Stimulated activated CD8-positive, alpha-beta memory T cell treated with anti-CD3 and anti-CD28 coated beads, Interleukin-4, amount 100 ng/mL, for 48 hours (primary cell): ENCODE results near the gene KCNIP4.
A peak's percentile ranks its signal among the peaks of the same experiment; 100 is the strongest.

Source experiments
- DNase-seq: peaks from one replicate; pipeline ENCODE4 v3.0.0-alpha.2; 2020

Gene KCNIP4

DNA sequence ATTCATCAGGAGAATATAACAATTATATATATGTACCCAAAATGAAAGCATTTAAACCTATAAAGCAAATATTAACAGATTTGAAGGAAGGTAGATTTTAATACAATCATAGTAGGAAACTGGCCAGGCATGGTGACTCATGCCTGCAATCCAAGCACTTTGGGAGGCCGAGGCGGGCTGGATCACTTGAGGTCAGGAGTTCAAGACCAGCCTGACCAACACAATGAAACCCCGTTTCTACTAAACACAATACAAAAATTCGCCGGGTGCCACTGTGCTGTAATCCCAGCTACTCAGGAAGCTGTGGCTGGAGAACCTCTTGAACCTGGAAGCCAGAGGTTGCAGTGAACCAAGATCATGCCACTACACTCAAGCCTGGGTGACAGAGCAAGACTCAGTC is 118.3 kb downstream of the KCNIP4 start:
- no peak for DNase-seq

DNA sequence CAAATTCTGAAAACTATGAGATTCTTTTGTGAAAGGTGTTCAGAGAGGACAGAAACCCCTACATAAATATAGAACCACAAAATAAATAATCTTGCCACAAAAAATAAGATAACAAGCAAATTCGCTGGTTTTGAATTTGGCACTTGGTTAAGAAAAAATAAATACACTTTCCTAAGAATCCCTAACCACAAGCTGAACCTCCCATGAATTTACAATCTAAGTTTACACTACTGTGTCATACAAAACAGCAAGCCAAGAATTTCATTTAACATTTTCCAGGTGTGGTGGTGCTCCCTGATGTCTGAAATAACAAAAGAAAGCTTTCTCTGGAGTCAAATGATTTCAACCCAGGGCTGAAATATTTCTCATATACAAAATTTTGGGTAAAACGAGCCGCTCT is 121.0 kb downstream of the KCNIP4 start:
- DNase-seq = no peak

DNA sequence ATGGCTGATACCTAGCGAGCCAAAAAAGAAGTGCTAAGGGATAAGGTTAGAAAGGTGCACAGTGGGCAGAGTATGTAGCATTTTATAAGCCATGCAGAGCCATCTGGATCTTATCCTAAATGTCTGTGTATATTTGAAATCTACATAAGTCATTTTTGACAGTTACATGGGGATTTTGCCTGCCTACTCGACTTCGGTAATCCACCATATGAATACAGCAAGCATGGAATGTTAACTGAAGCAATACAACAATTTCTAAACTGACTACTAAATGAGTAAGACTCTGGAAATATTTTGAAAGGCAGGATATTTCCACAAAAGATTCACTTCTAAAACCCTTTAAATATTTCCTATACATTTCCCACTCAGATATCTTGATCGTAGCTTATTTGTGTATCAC is 122.5 kb downstream of the KCNIP4 start:
- no peak for DNase-seq

DNA sequence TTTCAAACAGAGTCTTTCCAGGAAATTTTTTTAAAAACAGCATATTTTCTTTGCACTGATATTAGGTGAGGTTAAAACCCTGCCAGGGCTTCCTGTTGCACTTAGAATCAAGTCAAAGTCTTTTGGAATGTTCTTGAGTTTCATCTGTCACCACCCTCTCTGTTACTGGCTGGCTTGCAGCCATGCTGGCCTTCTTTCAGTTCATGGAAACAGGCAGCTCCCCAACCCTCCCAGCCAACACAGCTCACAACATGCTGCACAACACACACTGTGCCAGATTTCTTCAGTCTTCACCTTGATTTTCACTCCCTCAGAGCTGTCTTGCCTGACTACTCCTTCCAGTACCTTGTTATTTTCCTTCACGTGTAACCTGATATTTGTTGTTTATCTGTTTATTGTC is 129.5 kb downstream of the KCNIP4 start:
- DNase-seq = no peak

DNA sequence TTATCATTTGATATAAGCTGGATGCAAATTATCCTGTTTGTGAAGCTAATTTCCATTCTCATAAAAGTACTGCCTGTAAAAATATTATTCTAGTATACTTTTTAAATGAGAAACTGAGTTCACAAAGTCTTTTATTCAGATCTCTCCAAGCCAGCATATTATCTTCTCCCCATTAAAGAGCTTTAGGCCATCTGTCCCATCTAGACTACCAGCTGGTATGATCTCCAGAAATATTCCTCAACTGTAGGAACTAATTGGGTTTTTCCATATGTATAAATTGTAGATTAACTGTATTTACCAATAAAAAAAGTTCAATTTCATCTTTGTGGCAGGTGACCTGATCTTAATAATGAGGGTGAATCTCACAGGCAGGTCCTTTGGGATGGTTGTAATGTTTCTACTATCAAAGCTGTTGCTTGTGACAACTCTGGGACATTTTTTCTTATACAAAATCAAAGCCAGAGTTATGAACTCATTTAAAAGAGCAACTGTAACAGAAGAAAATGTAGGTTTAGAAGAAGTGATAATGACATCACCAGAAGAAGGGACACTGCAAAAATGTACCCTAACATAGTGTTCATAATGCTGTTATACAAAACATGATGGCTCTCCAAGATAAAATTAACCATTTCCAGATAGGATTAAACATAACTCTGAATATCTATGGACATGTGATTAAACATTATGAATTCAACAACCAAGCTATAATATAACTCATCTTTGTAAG is 132.8 kb downstream of the KCNIP4 start:
- no peak for DNase-seq

DNA sequence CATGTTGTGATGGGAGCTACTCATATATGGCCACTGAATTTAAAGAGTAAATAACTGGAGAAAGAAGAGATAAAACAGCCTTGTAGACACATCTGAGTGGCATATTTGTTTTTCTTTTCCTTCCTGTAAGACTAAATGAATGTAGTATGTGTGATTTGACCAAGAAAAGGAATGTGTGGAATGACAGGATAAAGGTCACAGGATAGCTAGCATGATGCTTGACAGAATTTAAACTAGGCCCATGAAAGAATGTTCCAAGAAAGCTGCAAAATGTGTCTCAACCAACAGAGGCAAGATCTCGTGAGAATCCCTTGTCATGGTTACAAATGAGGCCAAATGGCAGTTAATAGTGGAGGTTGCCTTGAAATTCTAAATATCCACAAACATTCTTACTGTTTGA is 137.0 kb downstream of the KCNIP4 start:
- no peak for DNase-seq

DNA sequence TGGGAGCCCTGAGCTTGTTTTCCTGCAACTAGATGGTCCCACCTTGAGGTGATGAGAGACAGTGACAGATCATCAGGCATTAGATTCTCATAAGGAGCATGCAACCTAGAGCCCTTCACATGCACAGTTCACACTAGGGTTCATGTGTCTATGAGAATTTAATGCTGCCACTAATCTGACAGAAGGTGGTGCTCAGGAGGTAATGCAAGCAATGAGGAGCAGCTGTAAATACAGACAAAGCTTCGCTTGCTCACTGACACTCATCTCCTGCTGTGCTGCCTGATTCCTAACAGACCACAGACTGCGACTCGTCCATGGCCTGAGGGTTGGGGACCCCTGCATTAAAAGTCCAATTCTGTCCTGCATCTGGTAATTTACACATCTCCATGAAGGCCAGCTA is 141.6 kb downstream of the KCNIP4 start:
- DNase-seq = no peak

DNA sequence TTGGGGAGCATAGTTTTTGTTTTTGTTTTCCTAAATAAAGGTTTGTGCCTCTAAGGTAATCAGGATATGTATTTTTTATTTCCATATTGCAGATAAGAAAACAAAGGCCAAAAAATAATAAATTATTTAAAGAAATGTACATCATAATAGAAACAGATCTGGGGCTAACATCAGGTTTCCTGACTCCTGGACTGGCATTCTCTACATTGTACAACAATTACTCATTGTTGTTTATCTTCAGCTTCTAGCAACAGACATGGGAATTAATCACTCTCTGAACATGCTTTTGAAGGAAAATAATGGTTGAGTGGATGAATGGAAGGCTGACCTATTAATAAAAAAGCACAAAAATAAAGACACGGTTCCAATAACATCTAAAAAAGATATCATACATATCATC is 146.2 kb downstream of the KCNIP4 start:
- DNase-seq = no peak

DNA sequence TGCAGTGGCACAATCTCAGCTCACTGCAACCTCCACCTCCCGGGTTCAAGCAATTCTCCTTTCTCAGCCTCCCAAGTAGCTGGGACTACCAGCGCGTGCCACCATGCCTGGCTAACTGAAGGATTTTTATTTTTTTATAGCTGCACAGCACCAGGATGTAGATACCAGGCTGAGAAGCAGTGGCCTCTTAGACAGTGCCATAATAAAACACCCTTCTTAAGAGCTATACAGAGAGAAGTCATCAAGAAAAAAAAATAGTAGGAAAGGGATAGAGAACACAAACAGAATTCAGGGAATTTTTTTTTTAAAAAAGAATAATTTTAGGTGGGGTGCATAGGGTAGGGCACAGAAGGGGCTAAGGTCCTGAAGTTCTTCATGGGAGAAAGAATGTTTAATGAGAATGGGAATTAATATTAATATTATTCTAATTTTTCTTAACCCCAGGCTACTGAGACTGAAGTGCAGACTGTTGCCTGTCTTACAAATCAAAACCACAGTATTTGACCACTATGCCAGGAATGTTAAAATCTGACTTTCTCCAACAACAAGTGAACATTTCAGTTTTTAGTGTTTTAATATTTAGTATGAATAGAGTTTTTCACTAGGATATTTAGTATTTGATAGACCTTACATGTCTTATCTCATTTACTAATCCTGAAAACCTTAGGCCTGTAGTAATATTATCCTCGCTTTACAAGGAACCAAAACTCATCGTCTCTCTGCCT is 146.7 kb downstream of the KCNIP4 start:
- DNase-seq = no peak

DNA sequence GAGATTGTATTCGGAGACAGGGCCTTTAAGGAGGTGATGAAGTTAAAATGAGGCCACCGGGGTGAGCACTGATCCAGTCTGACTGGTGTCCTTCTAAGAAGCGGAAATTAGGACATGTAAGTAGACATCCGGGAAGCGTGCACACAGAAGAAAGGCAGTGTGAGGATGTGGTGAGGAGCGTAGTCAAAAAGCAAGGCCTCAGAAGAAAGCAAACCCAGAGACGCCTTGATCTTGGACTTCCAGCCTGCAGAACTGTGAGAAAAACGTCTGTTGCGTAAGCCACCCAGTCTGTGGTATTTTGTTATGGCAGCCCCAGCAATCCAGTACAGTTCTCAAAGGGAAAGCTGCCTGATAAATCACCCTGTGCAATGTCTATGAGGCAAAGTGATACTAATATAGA is 153.5 kb downstream of the KCNIP4 start:
- no peak for DNase-seq

DNA sequence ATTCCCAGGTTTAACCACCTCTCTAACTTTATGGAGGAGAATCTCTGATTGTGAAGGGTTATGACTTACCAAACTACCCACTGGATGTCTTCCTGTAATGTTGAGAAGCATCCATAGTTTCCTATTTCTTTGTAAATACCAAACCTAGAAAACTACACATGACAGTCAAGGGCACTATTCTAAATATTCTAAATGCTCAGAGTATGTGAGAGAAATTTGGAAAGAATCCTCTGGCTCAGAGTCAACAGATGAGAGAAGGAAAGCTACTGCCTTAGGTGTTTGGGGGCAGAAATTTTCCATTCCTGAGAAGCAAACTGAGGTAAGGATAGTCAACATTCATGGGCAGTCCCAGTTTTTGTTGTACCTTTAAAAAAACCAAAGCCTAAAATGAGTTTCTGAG is 155.8 kb downstream of the KCNIP4 start:
- DNase-seq = no peak

DNA sequence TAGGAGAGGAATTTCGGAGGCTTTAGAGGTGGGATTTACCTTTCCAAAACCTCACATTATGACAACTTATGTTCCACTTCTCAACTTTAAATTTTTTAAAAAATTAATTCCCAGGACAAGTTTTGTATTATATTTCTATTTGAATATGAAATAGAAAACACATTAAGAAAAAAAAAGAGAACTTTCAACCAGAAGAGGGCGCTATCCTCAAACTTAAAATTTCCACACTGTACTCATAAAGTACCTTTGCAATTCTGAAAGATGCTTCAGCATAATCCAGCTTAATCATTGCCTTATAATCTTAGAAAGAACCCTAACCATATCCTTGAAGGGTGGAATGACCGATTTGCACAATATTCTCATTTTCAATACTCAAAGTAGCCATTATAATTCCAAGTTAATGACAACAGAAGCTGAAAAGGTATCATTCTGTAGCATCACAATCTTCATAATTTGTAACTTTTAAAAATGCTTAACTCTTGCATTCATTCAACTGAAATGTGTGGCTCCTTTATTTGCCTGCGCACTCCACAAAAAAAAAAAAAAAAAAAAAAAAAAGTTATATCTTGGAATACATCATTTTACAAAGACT is 158.0 kb downstream of the KCNIP4 start:
- DNase-seq = no peak

DNA sequence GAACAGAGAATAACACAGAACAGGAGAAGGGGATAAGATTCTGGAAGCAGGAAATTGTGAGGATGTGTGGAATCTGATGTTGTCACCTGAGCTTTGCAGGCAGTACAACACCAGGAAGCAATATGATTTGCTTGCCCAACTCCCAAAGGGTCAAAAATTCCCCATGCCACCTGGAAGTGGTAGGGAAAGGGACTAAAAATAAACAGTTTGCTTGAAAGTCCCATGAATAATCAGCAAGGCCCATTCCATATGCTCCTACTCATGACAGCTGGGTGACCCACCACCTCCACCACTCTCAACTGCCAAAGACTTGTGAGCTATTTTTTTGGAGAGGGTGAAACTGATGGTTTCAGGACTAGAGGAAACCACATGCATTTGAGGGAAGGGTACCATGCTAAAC is 168.4 kb downstream of the KCNIP4 start:
- no peak for DNase-seq

DNA sequence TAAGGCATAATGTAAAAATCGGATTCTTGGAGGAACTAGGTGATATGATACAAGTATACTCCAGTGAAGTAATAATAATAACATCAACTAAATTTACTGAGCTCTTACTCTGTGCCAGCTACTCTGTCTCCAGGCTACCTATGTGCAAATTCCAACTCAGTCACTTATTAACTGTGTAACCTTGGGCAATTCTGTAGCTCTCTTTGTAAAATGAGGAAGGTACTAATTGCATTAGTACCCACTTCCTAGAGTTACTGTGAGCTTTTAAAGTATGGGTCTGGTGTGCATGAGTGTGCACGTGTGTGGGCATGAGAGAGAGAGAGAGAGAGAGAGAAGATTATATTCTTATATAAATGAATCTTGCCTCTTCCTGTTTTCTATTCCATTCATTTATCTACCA is 169.9 kb downstream of the KCNIP4 start:
- no peak for DNase-seq

DNA sequence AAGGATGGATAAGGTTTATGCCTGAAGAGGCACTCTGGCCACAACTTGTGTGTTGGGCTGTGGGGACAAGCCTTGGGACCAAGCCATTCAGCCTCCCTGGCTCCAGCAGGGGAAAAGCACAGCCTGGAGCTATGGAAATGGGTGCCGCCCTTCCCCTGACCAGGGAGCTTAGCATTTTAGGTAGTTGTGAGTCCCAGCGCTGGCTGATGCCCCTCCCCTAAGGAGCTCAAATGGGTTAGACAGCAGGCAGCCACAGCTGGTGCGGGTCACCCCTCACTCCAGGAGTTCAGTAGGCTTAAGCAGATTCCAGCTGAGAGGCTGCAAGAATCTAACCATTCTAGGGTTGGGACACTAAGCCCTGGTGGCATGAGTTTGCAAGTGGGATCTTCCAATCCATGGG is 172.9 kb downstream of the KCNIP4 start:
- no peak for DNase-seq

DNA sequence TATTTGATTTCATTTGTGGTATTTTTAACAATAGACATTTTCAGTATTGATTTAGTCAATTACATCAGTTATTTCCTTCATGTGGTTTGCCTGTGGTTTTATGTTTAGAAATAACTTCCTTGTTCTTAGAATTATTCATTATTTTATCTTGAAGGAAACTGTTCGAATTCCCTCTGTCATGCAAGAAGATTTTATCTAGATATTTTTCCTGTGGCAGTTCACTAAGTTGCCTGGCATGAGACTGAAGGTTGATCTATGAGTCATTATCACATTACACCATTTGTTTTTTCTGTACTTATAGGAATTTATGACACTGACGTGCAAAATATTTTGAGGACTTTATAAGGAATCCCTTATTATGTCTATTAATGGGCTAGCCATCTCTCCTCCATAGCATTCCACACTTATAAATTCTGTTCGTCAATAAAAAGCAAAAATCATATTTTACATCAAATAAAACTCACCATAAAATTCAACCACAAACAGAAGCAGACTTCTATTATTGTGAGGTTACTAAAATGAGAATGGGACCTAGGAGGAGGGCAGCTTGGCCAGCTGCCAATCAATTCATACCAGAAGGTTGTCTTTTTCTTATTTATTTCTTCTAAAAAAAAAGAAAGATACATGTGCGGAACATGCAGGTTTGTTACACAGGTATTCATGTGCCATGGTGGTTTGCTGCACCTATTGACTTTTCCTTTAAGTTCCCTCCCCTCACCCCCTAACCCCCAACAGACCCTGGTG is 179.0 kb downstream of the KCNIP4 start:
- DNase-seq = no peak

DNA sequence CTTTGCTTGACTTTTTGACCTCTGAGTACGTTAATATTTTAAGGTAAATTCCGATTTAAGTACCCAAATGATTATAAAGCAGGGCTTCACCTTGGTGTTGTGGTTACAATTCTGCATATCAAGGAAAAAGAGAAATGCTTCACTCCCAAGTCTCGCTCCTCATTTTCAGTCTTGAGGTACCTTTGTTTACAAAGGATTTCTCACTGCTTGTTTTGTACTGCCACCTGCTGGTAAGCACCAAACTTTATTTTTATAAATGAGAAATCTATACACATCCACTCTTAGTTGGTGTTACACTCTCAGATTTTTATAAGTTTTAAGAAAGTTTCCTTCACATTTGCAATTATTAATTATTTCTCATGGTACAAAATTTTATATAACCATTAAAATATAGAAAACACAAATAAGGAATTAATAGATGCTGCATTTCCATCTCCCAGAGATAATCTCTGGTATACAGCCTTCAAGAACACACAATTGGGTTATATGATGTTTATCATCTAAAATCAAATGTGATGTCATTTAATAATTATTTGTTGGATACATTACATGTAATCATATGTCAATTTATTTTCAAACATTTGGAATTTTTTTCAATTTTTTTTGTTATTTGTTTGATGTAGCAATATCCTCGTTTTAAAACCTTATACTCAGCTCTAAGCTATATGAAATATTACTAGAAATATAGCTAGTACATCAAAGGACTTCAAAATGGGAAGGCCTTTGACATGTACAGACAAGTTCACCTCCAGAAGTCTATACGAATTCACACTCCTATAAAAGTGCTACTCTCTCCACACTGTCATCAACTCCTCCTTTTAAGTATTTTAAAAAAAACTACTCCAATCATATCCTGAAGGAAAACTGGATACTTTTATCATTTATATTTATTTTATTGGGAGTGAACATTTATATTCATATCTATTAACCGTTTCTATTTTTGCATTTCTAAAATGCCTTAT is 179.9 kb downstream of the KCNIP4 start:
- DNase-seq = no peak

DNA sequence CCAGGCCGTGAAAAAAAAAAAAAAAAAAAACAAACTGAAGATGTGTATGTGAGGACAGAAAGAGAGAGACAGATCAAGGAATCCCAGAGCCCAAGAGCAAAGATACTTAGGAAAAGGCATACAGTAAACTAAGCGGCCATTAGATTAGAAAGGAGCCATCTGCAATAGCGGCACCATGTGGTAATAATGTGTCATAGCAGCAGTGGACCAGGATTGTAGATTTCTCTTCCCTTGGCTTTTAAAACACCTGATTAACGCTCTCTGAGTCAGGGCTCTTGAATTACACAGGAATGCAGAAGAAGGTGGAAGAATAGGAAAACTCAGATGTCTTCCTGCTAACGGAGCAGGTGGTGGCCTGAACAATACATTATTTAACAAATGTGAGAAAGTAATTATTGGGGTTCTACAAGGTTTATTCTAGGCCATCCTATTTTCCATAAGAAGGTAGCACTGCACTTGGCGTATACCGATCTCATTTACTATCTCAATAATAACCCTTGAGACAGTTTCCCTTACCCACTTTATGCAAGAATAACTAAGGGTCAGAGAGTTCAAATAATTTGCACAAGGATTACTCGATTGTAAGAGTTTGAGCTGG is 182.7 kb downstream of the KCNIP4 start:
- peak; percentile 36 for DNase-seq

DNA sequence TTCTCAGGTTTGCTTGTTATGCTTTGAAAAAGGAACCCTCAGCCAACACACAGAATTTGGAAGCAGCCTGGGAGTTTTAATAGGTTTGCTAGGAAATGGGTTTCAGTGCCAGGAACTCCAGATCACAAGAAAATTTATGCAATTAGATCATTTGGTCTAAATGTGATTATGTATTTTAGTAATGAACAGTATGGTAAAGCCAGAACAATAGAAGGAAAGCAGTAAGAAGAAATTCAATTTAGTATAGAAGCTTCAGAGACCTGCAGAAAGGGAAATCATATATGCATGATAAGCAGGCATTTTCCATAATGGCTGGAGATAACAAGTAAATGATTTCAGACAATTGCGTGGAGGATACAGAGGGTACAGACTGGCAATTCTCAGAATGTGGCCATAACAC is 184.7 kb downstream of the KCNIP4 start:
- DNase-seq = no peak

DNA sequence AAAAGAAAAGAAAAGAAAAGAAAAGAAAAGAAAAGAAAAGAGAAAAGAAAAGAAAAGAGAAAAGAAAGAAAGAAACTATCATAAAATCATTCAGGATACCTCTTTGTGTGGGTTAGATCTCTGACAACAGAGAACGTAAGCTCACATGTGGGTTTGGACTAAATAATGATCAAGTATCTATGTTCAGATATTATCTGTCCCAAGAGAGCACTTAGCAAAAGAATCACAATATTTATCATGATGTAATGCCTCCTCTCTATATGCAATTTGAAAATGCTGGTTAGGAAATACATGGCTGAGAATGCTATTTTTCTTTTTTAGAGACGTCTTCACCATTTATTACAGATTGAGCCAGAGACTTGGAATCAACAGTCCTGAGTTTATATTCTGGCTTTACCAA is 191.3 kb downstream of the KCNIP4 start:
- DNase-seq = no peak

DNA sequence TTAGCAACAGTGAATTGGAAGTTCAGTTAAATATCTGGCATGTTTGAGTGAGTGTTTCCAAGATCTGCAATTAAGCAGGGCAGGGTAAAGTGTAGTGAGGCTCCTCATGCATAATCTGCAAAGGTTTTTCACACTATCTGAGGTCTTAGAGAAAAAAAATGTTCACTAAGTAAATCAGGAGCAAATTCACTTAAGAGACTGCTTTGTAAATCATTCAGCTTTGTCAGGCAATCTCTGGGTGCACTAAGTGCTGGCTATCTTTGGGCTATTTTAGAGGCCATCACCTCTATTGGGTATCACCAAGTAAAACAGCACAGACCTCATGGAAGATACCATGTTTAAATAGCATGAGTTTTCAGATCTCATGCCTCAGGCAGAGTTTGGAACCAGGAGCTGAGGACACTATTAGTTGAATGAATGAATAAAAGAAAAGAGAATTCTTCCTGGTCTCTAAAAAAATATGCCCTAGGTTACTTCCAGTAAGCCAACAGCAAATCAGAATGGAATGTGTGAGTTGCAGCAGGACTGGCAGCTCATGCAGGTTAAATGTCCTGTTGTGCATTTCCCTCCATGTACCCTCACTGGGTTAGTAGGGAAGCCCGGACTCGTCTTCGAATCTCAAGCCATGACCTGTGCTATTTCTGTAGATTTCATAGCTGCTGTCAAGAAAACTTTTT is 195.3 kb downstream of the KCNIP4 start:
- no peak for DNase-seq
